NCI-H774 (cell line): ENCODE results near the gene MTMR8.

Source experiments
- DNase-seq: peaks from one replicate; lab custom pipeline; 2025; lab: John Stamatoyannopoulos, UW

Gene MTMR8

DNA sequence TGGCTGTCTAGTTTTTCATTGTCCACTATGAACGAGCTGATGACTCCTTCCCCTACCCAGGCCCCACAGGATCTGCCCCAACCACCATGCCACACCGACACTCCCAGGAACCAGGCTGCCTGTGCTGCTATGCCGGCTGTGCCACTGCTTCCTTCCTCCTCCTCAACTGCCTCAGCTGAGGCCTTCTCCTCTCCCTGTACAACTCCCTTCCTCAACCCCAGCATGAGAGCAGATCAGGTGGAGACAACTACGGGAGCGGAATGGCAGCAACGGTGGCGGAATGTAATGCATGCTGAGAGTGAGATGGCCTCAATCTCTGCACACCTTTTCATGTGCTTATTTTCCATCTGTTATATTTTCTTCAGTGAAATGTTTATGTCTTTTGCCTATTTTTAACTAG, 88.5 kb downstream of the MTMR8 start:
- no peak for DNase-seq

DNA sequence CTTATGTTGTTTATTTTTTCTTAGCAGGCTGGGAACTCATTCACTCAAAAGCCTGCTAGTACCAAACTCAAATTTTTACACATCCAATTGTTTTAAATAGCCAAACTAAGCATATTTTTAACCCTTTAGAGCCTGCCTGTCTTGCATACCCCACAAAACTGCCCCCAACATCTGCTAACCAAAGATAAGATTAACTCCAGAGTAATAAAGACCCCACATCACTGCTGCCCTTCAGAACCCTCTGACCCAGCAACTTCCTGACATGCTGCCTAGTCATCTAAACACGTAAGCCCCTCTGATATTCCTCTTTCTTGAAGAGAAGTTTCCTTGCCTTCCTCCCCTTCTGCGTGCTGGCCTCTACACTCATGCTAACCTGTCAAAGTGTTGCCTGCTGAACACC, 104.1 kb downstream of the MTMR8 start:
- no peak for DNase-seq

DNA sequence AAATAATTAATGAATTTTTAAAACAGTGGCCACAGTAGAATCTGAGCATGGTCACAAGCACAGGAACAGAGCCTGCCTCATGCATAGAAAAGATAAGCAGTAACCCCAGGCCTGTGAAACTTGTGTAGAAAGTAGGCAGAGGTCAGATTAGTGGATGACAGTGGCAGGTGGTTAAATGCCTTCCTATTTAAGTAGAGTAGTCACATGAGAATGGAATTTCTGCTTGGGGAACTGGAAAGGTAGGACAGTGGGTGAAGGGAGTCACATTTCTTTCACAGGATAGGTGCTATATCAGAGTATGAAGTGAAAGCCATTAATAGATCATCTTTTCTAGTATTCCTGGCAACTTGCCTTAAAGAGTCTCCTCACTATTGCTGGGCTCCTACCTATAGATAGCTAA, 130.0 kb downstream of the MTMR8 start:
- no peak for DNase-seq

DNA sequence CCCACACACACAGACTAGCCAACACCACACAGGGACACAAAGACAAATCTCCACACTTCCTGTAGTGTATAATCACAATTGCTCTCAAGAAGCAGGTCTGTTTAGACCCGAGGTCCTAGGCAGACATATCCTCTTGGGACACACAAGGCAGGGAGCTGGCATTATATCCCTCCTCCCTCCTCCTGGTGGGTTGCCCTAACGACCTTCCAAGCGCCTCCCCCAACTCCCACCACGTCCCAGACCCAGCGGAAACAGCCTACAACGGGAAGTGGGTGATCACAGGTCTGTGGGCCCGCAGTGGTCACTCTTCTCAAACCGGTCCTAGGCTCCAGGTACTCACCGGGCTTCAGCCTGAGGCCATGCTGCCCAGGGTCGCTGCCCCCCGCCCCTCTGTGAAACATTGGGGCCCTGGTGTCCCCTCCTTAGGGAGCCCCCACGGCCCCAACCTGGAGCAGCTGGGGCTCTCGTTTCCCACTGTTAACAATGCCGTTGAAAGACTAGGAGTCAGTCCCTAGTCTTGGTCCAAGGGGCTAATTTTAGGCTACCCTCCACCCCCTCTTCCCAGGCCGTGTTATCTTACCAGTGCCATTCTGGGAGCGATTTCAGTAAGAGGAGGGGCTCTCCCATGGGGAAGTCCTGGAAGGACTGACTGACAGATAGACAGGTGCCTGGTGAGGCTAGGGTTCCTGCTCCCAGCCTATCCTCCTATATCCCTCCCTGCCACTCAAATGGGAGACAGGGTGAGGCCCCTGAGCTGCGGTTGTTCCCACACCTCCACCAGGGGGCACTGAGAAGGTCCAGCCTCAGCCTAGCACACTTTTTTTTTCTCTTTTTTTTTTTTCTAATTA, 164.9 kb downstream of the MTMR8 start, which contains the start of gene ASB12:
Gene ASB12 (minus strand): TSS at position 485 of the 848 bp plus-strand sequence. CDS start 4,957 bp downstream, outside the sequence.
- DNase-seq: no peak

DNA sequence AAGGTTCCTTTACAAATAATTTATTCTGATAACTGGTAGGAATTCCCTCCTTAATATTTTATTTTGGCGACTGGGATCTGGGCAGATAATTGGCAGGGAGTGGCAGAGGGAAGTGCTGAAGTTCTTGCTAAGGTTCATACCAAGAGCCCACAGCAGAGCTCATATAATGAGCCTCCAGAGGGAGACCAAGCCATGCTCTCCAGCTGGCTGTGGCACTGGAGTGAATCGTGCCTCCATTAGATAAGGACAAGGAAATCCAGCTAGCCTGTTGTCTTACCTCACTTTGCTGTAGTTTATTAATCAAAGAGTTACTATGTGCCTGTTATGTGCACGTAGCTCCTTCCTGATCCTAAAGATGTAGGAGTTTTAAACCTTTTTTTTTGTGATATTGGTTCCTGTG, 166.1 kb downstream of the MTMR8 start:
- no peak for DNase-seq
